GM15510 (cell line): ENCODE results near the gene TANGO2.

Experiments
- POLR2A ChIP-seq: IDR thresholded peaks from 3 replicates; pipeline ENCODE4 v1.6.1; 2011; ENCODE audit warnings: borderline replicate concordance; ENCODE audit not compliant: insufficient read length; ENCODE audit errors: extremely low read depth

TANGO2 gene

GRCh38 chr22:20091690-20092476, 71.0 kb downstream of the TANGO2 start:
- TF ChIP-seq POLR2A: no peak

DNA sequence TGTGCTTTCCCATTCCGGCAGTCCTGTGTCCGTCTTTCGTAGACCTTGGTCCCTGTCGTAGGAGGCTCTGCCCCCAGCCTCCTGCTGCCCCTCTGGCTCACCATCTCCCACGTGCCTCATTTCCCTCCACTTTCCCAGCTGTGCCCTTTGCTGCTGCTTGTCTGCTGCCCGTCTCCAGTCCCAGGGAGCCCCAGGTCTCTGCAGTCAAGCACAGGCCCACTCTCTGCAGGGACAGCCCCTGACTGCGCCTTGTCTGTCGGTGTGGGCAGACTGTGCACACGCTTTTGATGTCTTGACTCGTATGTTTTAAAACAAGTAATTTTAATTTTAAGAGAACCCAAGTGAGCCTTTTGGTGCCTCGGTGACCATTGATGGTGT, 71.6 kb downstream of the TANGO2 start:
- TF ChIP-seq POLR2A: no peak

DNA sequence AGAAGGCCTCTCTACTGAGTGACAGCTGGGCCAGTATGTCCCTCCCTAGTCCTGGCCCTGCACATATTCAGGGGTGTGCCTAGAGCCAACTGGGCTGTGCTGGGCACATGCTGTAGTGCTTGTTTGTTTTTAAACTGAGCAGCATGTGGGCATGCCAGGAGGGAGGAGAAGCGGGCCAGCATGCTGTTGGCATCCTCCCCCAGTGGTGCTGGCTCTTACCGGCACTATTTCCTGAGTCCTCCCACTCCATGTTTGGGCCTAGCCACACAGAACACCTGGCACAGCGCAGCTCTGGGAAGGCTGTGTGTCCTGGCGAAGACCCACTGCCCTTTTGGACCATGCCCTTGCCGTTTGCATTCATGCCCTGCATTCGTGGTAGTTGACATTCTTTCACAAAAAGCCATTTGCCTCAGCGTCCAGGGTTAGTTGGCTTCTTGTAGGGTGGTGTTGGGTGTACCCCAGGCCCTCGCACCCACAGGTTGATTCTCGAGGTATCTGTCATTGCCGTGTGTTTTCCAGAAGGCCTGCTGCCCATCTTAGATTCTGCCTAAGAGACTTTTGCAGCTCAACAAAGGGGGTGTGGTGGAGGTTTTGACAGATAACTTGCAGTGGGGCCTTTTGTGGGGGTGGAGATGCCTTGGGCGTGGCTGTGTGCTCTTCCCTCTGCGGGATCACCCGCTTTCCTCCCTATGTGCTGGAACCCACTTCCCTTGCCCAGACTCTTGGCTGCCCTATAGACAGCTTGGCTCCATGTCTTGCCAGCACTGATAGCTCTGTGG, 72.7 kb downstream of the TANGO2 start:
- no peak for TF ChIP-seq POLR2A

GRCh38 chr22:20094197-20094807, 73.4 kb downstream of the TANGO2 start:
- TF ChIP-seq POLR2A: no peak

DNA sequence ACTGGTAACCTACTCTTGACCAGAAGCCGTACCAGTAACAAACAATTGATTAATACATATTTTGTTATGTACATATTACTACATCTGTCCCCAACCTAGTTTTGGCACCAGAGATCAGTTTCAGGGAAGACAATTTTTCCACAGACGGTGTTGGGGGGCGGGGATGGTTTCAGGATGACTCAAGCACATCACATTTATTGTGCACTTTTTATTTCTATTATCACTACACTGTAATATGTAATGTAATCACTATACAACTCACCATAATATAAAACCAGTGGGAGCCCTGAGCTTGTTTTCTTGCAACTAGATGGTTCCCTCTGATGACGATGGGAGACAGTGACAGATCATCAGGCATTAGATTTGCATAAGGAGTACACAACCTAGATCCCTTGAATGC, 74.6 kb downstream of the TANGO2 start:
- no peak for TF ChIP-seq POLR2A

- no peak for TF ChIP-seq POLR2A
Observed at GRCh38 chr22:20096574-20097420, 75.9 kb downstream of the TANGO2 start.

DNA sequence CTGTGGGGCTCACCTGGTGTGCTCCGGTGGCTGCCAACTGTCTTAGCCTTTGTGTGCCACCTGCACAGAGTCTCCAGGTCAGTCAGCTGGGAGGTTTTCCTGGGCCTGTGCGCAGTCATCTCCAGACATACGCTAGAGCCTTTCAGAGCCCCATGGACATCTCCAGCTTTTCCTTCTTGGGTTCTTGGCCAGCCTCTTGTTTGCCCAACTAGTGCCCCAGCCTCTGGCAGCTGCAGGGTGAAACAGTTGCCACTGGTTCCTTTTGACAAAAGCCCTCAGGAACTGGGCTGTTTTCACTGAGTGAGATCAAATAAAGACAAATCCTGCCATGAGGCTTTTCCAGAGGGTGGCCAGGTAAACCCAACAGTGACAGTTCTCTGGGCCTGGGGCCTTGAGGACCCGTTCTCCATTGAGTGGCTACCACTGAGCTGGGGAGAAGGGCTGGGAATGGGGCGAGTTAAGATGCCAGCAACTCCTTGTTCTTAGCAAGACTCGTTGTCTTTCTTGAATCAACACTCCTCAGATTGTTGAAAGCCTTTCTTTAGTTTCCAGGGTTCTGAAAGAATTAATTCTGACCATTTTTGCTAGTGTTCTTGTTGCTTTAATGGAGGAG, 78.3 kb downstream of the TANGO2 start:
- no peak for TF ChIP-seq POLR2A

GRCh38 chr22:20101638-20102037, 80.7 kb downstream of the TANGO2 start:
- no peak for TF ChIP-seq POLR2A

- no peak for TF ChIP-seq POLR2A
Observed at GRCh38 chr22:20102203-20102780, 81.4 kb downstream of the TANGO2 start.

GRCh38 chr22:20105456-20106204, 84.7 kb downstream of the TANGO2 start:
- no peak for TF ChIP-seq POLR2A

GRCh38 chr22:20106205-20106848, 85.4 kb downstream of the TANGO2 start:
- no peak for TF ChIP-seq POLR2A

DNA sequence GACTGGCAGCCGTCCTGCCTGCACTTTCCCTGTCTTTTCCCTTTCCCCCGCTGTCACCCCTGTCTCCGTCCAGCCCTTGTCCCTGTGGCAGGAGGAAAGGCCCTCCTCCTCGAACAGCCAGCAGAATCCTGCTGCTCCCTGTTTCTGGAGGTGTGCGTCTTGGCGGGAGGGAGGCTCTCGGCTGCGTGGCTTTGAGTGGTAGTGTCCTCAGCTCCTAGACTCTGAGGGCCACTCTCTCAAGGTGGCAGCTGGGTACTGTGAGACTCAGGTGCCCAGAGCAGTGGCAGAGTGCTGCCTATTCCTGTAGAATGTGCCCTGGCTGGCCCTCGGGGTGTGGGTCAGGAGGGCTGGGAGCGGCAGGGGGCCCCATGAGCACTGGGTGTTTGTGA, 85.9 kb downstream of the TANGO2 start:
- no peak for TF ChIP-seq POLR2A

GRCh38 chr22:20107471-20107901, 86.6 kb downstream of the TANGO2 start:
- no peak for TF ChIP-seq POLR2A

DNA sequence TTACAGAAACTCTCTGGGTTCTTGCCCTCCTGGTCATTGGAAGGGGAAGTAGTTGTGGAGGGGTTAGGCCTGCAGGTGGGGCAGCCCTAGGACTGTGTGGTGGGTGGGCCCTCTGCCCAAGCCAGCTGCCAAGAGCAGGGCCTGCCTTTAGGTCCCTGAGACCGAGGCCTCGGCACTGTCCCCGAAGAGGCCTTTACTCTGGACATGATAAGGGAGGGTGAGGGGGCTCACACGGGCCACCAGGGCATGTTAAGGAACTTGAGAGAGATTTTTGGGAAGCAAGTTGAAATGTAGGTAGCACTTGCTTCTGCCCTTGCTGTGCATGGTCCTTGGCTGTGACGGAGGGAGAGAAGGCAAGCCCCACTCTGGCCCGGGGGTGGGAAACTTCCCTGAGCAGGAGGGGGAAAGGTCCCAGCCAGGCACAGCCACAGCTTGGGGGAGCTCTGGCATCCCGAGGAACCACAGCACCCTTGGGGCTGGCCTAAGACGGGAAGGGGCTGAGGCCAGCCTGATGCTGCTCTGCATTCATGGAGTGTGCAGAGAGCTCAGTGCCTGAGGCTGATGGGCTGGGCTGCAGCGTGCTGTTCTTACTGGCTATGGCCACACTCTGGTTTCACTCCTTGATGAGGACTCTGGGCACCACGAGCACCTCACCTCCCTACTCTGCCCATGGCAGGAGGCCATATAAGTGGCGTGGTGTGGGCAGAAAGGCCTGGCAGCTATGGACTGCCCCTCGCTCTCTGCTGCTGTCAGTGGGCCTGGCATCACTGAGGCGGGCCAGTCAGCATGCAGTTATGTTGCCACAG, 87.2 kb downstream of the TANGO2 start:
- TF ChIP-seq POLR2A: no peak
